HEK293T (cell line): ENCODE results near the gene AGPS.

Experiments used
- CTCF ChIA-PET: fragments of 350-600 bp; formaldehyde crosslinking; extraction: SDS; loops from one replicate; lab custom pipeline; 2021; ENCODE audit warnings: antibody characterized with exemption, inconsistent platforms; lab: Yijun Ruan, JAX
- POLR2A ChIA-PET: fragments of 350-600 bp; formaldehyde crosslinking; extraction: SDS; loops from one replicate; lab custom pipeline; 2020; ENCODE audit warnings: antibody characterized with exemption, inconsistent platforms; lab: Yijun Ruan, JAX
- DNase-seq: peaks from one replicate; pipeline ENCODE4 v3.0.0; 2012; ENCODE audit warnings: mixed read lengths; ENCODE audit errors: extremely low spot score
- ARNT ChIP-seq: fragments of 450-650 bp; IDR thresholded peaks from 2 replicates; pipeline ENCODE4 v1.6.1; 2017; ENCODE audit warnings: mild to moderate bottlenecking
- BHLHE40 ChIP-seq: fragments of 450-650 bp; IDR thresholded peaks from 2 replicates; pipeline ENCODE4 v1.6.1; 2016; ENCODE audit warnings: mild to moderate bottlenecking, moderate library complexity, borderline replicate concordance
- CTBP1 ChIP-seq: fragments of 450-650 bp; IDR thresholded peaks from 2 replicates; pipeline ENCODE4 v1.6.1; 2016; ENCODE audit warnings: borderline replicate concordance
- ELF4 ChIP-seq: fragments of 450-650 bp; IDR thresholded peaks from 2 replicates; pipeline ENCODE4 v1.6.1; 2017; ENCODE audit warnings: antibody characterized with exemption
- FOXA1 ChIP-seq: fragments of 450-650 bp; IDR thresholded peaks from 2 replicates; pipeline ENCODE4 v1.6.1; 2016; ENCODE audit warnings: mild to moderate bottlenecking
- FOXK2 ChIP-seq: fragments of 450-650 bp; IDR thresholded peaks from 2 replicates; pipeline ENCODE4 v1.6.1; 2016; ENCODE audit warnings: mild to moderate bottlenecking
- FOXM1 ChIP-seq: fragments of 450-650 bp; IDR thresholded peaks from 2 replicates; pipeline ENCODE4 v1.6.1; 2017; ENCODE audit warnings: mild to moderate bottlenecking, borderline replicate concordance
- HDGF ChIP-seq: fragments of 450-650 bp; IDR thresholded peaks from 2 replicates; pipeline ENCODE4 v1.6.1; 2017; ENCODE audit warnings: antibody characterized with exemption, borderline replicate concordance
- L3MBTL2 ChIP-seq: fragments of 450-650 bp; conservative IDR thresholded peaks from 2 replicates; pipeline ENCODE4 v1.6.1; 2016; ENCODE audit warnings: mild to moderate bottlenecking
- LEF1 ChIP-seq: fragments of 450-650 bp; IDR thresholded peaks from 2 replicates; pipeline ENCODE4 v1.6.1; 2017; ENCODE audit warnings: mild to moderate bottlenecking, borderline replicate concordance
- NFRKB ChIP-seq: fragments of 450-650 bp; IDR thresholded peaks from 2 replicates; pipeline ENCODE4 v1.6.1; 2016; ENCODE audit warnings: mild to moderate bottlenecking, moderate library complexity
- SP1 ChIP-seq: fragments of 450-650 bp; IDR thresholded peaks from 2 replicates; pipeline ENCODE4 v1.6.1; 2017
- SUZ12 ChIP-seq: fragments of 450-650 bp; IDR thresholded peaks from 2 replicates; pipeline ENCODE4 v1.6.1; 2016; ENCODE audit warnings: mild to moderate bottlenecking
- TARDBP ChIP-seq: fragments of 450-650 bp; IDR thresholded peaks from 2 replicates; pipeline ENCODE4 v1.6.1; 2016
- ZNF384 ChIP-seq: fragments of 450-650 bp; IDR thresholded peaks from 2 replicates; pipeline ENCODE4 v1.6.1; 2016
- TF ChIP-seq, protein P1 (sequence below): fragments of 450-650 bp; IDR thresholded peaks from 2 replicates; pipeline ENCODE4 v1.6.1; 2016

AGPS gene

DNA sequence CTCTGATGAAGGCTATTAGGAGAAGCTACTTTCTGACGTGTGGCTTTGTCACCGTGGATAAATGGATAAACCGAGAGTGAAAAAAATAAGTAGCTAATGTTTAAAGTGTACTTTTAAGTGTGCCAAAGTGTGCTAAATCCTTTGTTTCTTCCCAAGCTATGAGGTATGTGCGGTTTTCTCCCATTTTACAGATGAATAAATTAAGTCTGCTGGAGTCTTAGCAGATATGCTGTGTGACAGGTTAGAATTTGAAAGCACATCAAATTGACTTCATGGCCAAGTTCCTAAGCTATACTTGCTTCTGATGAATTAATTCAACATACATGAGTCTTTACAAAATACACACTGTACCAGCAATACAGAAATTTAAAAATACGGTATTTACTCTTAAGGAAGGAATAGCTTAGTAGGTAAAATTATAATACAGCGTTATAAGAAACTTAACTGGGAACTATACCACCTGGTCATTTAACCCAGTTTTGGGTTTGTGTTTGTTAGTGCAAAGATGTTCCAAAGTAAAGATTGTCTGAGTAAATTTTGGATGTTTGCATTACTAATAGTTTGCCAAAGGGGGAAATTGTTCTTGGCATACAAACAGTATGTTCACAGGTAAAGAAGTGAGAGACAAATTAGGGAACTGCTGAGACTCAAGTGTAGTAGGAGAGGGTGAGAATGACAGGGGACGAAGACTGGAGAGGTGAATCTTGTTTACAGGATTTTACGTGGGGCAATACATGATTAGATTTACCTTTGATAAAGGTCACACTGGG lies 1.4 kb downstream of the AGPS start:
- ChIA-PET POLR2A (interaction anchor here (1.3 kb wide), 1 partner anchor 10 kb away, joined by 3 read pairs; no protein-coding TSS in a partner anchor), CTCF (interaction anchor here (0.7 to 1.4 kb wide), 2 partner anchors 25 to 331 kb away, joined by 3 to 6 read pairs; no protein-coding TSS in a partner anchor)
- DNase-seq, result no peak
- TF ChIP-seq CTBP1 (no peak), BHLHE40 (no peak), ZNF384 (no peak), ELF4 (no peak), TARDBP (no peak), FOXM1 (no peak), ARNT (no peak), SP1 (no peak), LEF1 (no peak), L3MBTL2 (no peak), NFRKB (no peak)
- TF ChIP-seq, protein P1, sequence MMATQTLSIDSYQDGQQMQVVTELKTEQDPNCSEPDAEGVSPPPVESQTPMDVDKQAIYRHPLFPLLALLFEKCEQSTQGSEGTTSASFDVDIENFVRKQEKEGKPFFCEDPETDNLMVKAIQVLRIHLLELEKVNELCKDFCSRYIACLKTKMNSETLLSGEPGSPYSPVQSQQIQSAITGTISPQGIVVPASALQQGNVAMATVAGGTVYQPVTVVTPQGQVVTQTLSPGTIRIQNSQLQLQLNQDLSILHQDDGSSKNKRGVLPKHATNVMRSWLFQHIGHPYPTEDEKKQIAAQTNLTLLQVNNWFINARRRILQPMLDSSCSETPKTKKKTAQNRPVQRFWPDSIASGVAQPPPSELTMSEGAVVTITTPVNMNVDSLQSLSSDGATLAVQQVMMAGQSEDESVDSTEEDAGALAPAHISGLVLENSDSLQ, result no peak

DNA sequence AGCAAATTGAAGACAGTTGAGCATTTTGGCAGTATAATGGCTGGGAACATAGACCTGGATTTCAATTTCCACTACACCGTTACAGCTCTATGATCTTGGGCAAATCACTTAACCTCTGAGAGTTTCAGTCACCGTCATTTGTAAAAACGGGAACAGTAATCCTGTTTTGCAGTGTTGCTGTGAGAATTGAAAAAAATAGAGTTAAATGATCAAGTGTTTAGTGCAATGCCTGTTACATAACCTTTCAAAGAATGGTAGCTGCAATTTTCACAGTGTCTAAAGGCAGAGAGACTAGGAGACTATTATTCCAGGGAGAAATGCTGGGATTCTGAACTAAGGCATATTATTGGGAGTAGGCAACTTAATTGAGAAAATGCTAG lies 2.0 kb downstream of the AGPS start:
- TF ChIP-seq BHLHE40 (no peak), FOXK2 (no peak), NFRKB (no peak), ARNT (no peak), FOXA1 (no peak), HDGF (no peak), SUZ12 (no peak), CTBP1 (no peak), FOXM1 (no peak), L3MBTL2 (no peak), ELF4 (no peak), ZNF384 (no peak), SP1 (no peak), LEF1 (no peak), TARDBP (no peak)
- TF ChIP-seq, protein P1, result no peak
- ChIA-PET POLR2A (no interaction called here), CTCF (interaction anchor here (1.4 kb wide), 1 partner anchor 330 kb away, joined by 3 read pairs; no protein-coding TSS in a partner anchor)
- DNase-seq, result no peak

DNA sequence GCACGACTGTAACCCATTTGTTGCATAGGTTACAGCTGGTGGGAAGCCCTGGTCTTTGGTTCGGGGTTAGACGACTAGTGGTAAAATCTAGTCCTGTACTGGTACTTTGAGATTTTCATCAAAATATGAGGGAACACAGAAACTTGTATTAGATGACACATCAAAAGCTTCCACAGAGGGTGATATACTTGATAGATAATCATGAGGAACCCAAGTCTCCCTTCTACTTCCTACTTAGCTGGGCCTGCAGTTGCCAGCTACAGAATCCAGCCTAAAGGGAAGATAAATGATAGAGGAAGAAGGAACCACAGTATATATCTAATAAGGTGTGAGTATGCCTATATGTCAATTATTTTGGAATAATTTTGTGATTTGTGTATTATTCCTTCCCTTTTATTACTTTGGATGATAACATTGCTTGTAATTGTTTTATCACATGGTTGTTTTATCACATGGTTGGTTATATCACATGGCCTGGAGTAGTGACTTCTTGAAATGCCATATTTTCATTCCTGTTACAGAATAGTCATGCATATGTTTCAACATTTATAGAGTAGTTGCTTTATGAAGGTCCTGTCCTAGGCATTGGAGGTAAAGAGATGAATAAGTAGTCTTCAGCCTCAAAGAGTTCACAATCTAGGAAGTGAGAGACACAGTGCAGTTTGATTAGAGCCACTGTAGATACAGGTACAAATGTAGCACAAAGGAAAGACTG lies 2.9 kb downstream of the AGPS start:
- ChIA-PET CTCF (no interaction called here), POLR2A (no interaction called here)
- no peak for TF ChIP-seq ZNF384
- TF ChIP-seq ARNT, result no peak
- no peak for TF ChIP-seq FOXA1
- DNase-seq, result no peak

DNA sequence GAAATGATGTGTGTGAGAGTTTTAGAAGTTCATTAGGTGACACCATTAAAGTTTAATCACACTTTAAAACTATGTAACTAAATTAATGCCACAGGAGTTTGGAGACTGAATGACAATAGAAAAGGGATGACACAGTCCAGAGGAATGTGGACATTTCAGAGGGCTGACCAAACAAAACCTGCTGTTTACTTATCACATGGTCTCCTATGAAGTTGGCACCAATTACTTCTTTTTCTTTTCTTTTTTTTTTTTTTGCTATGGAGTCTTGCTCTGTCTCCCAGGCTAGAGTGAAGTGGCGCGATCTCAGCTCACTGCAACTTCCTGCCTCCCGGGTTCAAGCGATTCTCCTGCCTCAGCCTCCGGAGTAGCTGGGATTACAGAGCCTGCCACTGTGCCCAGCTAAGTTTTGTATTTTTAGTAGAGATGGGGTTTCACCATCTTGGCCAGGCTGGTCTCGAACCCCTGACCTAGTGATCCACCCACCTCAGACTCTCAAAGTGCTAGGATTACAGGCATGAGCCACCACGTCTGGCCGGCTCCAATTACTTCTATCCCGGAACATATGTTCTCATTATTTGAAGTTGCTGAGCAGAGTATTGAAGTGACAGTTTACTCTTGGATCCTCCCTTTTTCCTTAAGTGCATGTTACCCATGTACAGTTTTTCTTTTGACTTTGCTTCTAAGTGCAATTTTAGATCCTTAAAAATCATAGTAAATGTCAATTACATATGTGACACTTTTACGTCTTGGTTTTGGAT lies 4.3 kb downstream of the AGPS start:
- no peak for TF ChIP-seq CTBP1
- TF ChIP-seq L3MBTL2, result no peak
- no peak for TF ChIP-seq FOXM1
- TF ChIP-seq ARNT, result no peak
- TF ChIP-seq SP1, result no peak
- no peak for TF ChIP-seq BHLHE40
- no peak for TF ChIP-seq HDGF
- ChIA-PET CTCF (no interaction called here), POLR2A (no interaction called here)
- no peak for DNase-seq

DNA sequence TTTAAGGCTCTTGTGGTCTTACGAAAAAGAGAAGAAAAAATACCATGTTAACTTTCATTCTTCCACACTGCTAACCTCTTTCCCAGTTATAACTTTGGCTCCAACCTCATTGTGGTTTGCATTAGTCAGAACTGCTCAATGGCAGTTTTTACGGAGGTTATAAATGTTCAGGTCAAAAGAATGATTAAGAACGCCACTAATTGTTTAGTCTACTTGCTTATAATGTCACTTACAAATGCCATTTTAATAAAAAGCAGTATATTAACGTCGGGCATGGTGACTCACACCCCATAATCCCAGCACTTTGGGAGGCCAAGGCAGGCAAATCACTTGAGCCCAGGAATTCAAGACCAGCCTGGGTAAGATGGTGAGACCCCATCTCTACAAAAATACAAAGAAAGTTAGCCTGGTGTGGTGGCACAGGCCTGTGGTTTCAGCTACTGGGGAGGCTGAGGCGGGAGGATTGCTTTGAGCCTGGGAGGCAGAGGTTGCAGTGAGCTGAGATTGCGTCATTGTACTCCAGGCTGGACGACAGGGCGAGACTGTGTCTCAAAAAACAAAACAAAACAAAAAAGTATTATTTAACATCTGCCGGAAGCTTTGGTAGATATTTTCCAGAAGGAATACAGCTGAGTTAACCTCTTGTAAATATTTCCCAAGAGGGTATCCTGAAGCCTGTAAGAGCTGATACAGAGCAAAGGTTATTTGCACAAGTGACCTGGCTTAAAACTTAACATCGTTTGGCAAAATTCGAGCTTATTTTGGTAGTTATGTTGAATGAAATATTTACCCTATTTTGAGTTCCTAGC lies 5.1 kb downstream of the AGPS start:
- no peak for DNase-seq
- TF ChIP-seq LEF1 (no peak), ZNF384 (no peak), ARNT (no peak)
- TF ChIP-seq, protein P1, result peak; percentile 53
- ChIA-PET POLR2A (interaction anchor here (1.0 kb wide), 1 partner anchor 133 kb away, joined by 4 read pairs; the partner anchor contains the start of gene NFE2L2), CTCF (no interaction called here)
